ENCODE data around the gene PHACTR1. TPM values are rescaled to one million over a fixed set of nuclear protein-coding genes. Genes with fewer than 3 reads are reported as not detected.

The PHACTR1 gene
- total RNA-seq, 1 experiment from 2014 or later, result 0.05 TPM

DNA sequence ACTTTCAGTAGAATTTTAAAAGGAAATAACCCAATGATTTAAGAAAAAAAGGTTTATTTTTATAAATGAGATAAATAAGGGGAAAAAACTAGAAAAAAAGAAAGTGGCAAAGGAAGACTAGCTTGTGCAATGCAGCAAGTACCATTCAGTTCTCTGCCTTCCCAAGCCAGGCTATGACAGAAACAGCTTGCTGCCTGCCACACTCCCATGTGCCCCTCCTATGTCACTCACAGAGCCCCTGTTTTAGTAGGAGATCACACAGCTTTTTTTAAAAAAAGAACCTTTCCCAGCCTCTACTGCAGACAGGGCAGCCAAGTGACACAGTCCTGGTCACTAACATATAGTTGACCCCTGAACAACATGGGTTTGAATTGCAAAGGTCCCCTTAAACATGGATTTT lies 598.2 kb downstream of the PHACTR1 start:
- no peaks in the 10 kb centered on the region for H3K9me3 ChIP-seq (ENCODE audit: control insufficient read depth, insufficient read depth, low read depth, low read length)
- no peaks in the 10 kb centered on the region for H3K4me1 ChIP-seq (ENCODE audit: control insufficient read depth, insufficient read depth, low read length)
- H3K4me3 ChIP-seq (ENCODE audit: low read depth in 2 of 2, low read length in 2 of 2), result no peak overlapping the region
- no peak overlapping the region for H3K27ac ChIP-seq (ENCODE audit: low read length)
- DNase-seq (ENCODE audit: low read depth, low spot score) (no peak), ATAC-seq (no peak)
- POLR2A ChIA-PET, result no interaction called here
- in situ Hi-C loops (cut with HindIII; ENCODE audit: low pct_unique_long_range_greater_than_20kb, low sequenced_read_pairs) (no loop called here), intact Hi-C loops (cut with micrococcal nuclease; ENCODE audit: unreplicated experiment) (no loop called here)
- CTCF ChIA-PET, result no interaction called here
- H3K36me3 ChIP-seq (ENCODE audit: control insufficient read depth, insufficient read depth, low read length), result peaks cover 2% of the 10 kb centered on the region; the same call in 1 of the 2 replicates
- BruUV-seq (replicated peaks), result no TSS peak
- no peaks in the 10 kb centered on the region for H3K27me3 ChIP-seq (ENCODE audit: control insufficient read depth, insufficient read depth, low read length)
- no peak for TF ChIP-seq POLR2AphosphoS5 (IDR thresholded peaks at IDR 0.05; ENCODE audit: low read depth, low read length)
- no peak for TF ChIP-seq TCF7L2 (IDR thresholded peaks at IDR 0.05; ENCODE audit: low read depth, low read length)
- no peak for TF ChIP-seq SIN3A (IDR thresholded peaks at IDR 0.05; ENCODE audit: borderline replicate concordance, insufficient read depth, low read depth, low read length)
- TF ChIP-seq, protein P1, sequence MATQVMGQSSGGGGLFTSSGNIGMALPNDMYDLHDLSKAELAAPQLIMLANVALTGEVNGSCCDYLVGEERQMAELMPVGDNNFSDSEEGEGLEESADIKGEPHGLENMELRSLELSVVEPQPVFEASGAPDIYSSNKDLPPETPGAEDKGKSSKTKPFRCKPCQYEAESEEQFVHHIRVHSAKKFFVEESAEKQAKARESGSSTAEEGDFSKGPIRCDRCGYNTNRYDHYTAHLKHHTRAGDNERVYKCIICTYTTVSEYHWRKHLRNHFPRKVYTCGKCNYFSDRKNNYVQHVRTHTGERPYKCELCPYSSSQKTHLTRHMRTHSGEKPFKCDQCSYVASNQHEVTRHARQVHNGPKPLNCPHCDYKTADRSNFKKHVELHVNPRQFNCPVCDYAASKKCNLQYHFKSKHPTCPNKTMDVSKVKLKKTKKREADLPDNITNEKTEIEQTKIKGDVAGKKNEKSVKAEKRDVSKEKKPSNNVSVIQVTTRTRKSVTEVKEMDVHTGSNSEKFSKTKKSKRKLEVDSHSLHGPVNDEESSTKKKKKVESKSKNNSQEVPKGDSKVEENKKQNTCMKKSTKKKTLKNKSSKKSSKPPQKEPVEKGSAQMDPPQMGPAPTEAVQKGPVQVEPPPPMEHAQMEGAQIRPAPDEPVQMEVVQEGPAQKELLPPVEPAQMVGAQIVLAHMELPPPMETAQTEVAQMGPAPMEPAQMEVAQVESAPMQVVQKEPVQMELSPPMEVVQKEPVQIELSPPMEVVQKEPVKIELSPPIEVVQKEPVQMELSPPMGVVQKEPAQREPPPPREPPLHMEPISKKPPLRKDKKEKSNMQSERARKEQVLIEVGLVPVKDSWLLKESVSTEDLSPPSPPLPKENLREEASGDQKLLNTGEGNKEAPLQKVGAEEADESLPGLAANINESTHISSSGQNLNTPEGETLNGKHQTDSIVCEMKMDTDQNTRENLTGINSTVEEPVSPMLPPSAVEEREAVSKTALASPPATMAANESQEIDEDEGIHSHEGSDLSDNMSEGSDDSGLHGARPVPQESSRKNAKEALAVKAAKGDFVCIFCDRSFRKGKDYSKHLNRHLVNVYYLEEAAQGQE (IDR thresholded peaks at IDR 0.05; ENCODE audit: insufficient read depth in 1 of 2, low read depth in 2 of 2, low read length in 1 of 2), result no peak
- TF ChIP-seq, protein P2, sequence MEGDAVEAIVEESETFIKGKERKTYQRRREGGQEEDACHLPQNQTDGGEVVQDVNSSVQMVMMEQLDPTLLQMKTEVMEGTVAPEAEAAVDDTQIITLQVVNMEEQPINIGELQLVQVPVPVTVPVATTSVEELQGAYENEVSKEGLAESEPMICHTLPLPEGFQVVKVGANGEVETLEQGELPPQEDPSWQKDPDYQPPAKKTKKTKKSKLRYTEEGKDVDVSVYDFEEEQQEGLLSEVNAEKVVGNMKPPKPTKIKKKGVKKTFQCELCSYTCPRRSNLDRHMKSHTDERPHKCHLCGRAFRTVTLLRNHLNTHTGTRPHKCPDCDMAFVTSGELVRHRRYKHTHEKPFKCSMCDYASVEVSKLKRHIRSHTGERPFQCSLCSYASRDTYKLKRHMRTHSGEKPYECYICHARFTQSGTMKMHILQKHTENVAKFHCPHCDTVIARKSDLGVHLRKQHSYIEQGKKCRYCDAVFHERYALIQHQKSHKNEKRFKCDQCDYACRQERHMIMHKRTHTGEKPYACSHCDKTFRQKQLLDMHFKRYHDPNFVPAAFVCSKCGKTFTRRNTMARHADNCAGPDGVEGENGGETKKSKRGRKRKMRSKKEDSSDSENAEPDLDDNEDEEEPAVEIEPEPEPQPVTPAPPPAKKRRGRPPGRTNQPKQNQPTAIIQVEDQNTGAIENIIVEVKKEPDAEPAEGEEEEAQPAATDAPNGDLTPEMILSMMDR (IDR thresholded peaks at IDR 0.05), result no peak

DNA sequence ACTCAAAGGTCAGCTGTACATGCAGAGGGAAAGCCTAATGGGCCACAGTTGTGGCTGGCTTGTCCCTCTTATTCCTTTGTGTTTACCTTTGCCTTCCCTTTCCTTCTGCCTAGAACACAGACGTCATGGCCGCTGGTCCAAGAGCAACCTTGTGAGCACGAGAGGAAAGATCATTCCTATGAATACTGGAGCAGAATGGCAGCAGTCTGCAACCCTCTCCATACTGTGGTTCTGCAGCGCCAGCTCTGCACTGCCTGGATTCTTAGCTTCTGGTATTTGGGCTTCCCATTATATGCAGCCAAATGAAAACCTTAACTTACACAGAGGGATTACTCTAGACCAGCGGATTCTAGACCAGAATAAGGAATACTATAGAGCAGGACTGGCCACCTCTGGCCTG lies 599.3 kb downstream of the PHACTR1 start:
- ATAC-seq (no peak), DNase-seq (ENCODE audit: low read depth, low spot score) (no peak)
- no TSS peak for BruUV-seq (replicated peaks)
- Histone ChIP-seq H3K4me3 (ENCODE audit: low read depth in 2 of 2, low read length in 2 of 2) (no peak overlapping the region), H3K9me3 (ENCODE audit: control insufficient read depth, insufficient read depth, low read depth, low read length) (no peaks in the 10 kb centered on the region), H3K27me3 (ENCODE audit: control insufficient read depth, insufficient read depth, low read length) (no peaks in the 10 kb centered on the region), H3K4me1 (ENCODE audit: control insufficient read depth, insufficient read depth, low read length) (no peaks in the 10 kb centered on the region), H3K36me3 (ENCODE audit: control insufficient read depth, insufficient read depth, low read length) (peaks cover 12% of the 10 kb centered on the region), H3K27ac (ENCODE audit: low read length) (no peak overlapping the region)
- CTCF ChIA-PET, result no interaction called here
- POLR2A ChIA-PET, result no interaction called here
- intact Hi-C loops (cut with micrococcal nuclease; ENCODE audit: unreplicated experiment), result no loop called here
- TF ChIP-seq, protein P1 (IDR thresholded peaks at IDR 0.05; ENCODE audit: insufficient read depth in 1 of 2, low read depth in 2 of 2, low read length in 1 of 2), result no peak
- TF ChIP-seq, protein P2 (IDR thresholded peaks at IDR 0.05), result no peak
- TF ChIP-seq SIN3A (IDR thresholded peaks at IDR 0.05; ENCODE audit: borderline replicate concordance, insufficient read depth, low read depth, low read length), result no peak
- TF ChIP-seq TCF7L2 (IDR thresholded peaks at IDR 0.05; ENCODE audit: low read depth, low read length), result no peak
- in situ Hi-C loops (cut with HindIII; ENCODE audit: low pct_unique_long_range_greater_than_20kb, low sequenced_read_pairs), result no loop called here
